OCI-LY3 (cell line): ENCODE measurements around the gene ISYNA1.

Experiments
- H2AFZ ChIP-seq: fragments of 200-600, 300-600 bp; shearing (Covaris generic); 2 replicates; pipeline ENCODE4 v1.6.0; 2014; ENCODE audit warnings: antibody characterized with exemption, low read depth, low read length
- H3K27ac ChIP-seq: fragments of 200-600, 300-600 bp; sonication (generic); 2 replicates; pipeline ENCODE4 v1.5.1; 2014; ENCODE audit warnings: mild to moderate bottlenecking, low read length, moderate library complexity, mixed read lengths
- H3K27me3 ChIP-seq: fragments of 200-600, 300-600 bp; sonication (generic); 2 replicates; pipeline ENCODE4 v1.6.1; 2014; ENCODE audit warnings: low read depth, low read length, mixed read lengths
- H3K36me3 ChIP-seq: fragments of 200-600, 300-600 bp; sonication (generic); replicated peaks from 2 replicates; pipeline ENCODE3; 2014; ENCODE audit warnings: low read depth, low read length, mixed read lengths
- H3K4me1 ChIP-seq: fragments of 300-600, 200-600 bp; sonication (generic); 2 replicates; pipeline ENCODE4 v1.6.1; 2014; ENCODE audit warnings: low read length, mixed read lengths
- H3K4me2 ChIP-seq: fragments of 200-600, 300-600 bp; sonication (generic); 2 replicates; pipeline ENCODE4 v1.6.1; 2014; ENCODE audit warnings: low read length, mixed read lengths
- H3K4me3 ChIP-seq: fragments of 300-600, 200-600 bp; sonication (generic); 2 replicates; pipeline ENCODE4 v1.5.1; 2014; ENCODE audit warnings: antibody characterized with exemption, mild to moderate bottlenecking, low read length, moderate library complexity
- H3K79me2 ChIP-seq: fragments of 300-600, 200-600 bp; shearing (Covaris generic); 2 replicates; pipeline ENCODE4 v1.6.1; 2014; ENCODE audit warnings: mild to moderate bottlenecking, low read length, mixed read lengths
- H3K9ac ChIP-seq: fragments of 300-600, 200-600 bp; shearing (Covaris generic); 2 replicates; pipeline ENCODE4 v1.6.0; 2014; ENCODE audit warnings: mild to moderate bottlenecking, low read length, moderate library complexity
- H3K9me3 ChIP-seq: fragments of 200-600, 300-600 bp; shearing (Covaris generic); 2 replicates; pipeline ENCODE4 v1.6.1; 2014; ENCODE audit warnings: low read length, mixed read lengths; ENCODE audit not compliant: insufficient read depth
- H4K20me1 ChIP-seq: fragments of 200-600, 300-600 bp; sonication (generic); 2 replicates; pipeline ENCODE4 v1.6.1; 2016; ENCODE audit warnings: low read length, mixed read lengths; ENCODE audit not compliant: insufficient read depth
- CTCF ChIP-seq: fragments of 200-600, 300-600 bp; sonication (generic); IDR thresholded peaks from 2 replicates; pipeline ENCODE4 v1.5.1; 2014; ENCODE audit warnings: antibody characterized with exemption, low read length, low read depth
- EZH2phosphoT487 ChIP-seq: fragments of 200-600 bp; shearing (Covaris generic); IDR thresholded peaks from 2 replicates; pipeline ENCODE4 v1.6.1; 2018; ENCODE audit warnings: antibody characterized with exemption, mixed run types, low read depth

The ISYNA1 gene

GRCh38 chr19:18436671-18437490 lies 1.1 kb downstream of the ISYNA1 start:
- Histone ChIP-seq H3K9me3 (no peaks in the 10 kb centered on the region), H3K9ac (no peak overlapping the region), H4K20me1 (peaks cover 20% of the 10 kb centered on the region; the same call in 1 of the 2 replicates), H3K4me3 (no peak overlapping the region), H3K79me2 (peaks cover 2% of the 10 kb centered on the region; the same call in 1 of the 2 replicates), H2AFZ (no peak overlapping the region), H3K36me3 (peaks cover 9% of the 10 kb centered on the region), H3K4me2 (no peak overlapping the region), H3K27me3 (no peaks in the 10 kb centered on the region), H3K27ac (no peak overlapping the region), H3K4me1 (peaks cover 27% of the 10 kb centered on the region)
- no peak for TF ChIP-seq CTCF
- TF ChIP-seq EZH2phosphoT487 = no peak

GRCh38 chr19:18435842-18436670 lies 1.9 kb downstream of the ISYNA1 start:
- TF ChIP-seq EZH2phosphoT487 (no peak), CTCF (no peak)
- H3K4me3 ChIP-seq = no peak overlapping the region
- H4K20me1 ChIP-seq = peaks cover 12% of the 10 kb centered on the region; the same call in 1 of the 2 replicates
- no peak overlapping the region for H3K27ac ChIP-seq
- no peaks in the 10 kb centered on the region for H3K27me3 ChIP-seq
- H3K4me2 ChIP-seq = no peak overlapping the region
- peaks cover 2% of the 10 kb centered on the region; the same call in 1 of the 2 replicates for H3K79me2 ChIP-seq
- peaks cover 9% of the 10 kb centered on the region for H3K36me3 ChIP-seq
- no peak overlapping the region for H2AFZ ChIP-seq
- no peaks in the 10 kb centered on the region for H3K9me3 ChIP-seq
- H3K4me1 ChIP-seq = peaks cover 28% of the 10 kb centered on the region
- no peak overlapping the region for H3K9ac ChIP-seq

- H3K9ac ChIP-seq = no peak overlapping the region
- H3K79me2 ChIP-seq = peaks cover 2% of the 10 kb centered on the region; the same call in 1 of the 2 replicates
- peaks cover 28% of the 10 kb centered on the region for H3K4me1 ChIP-seq
- no peak overlapping the region for H3K4me3 ChIP-seq
- H3K36me3 ChIP-seq = peaks cover 11% of the 10 kb centered on the region
- H3K27ac ChIP-seq = no peak overlapping the region
- H2AFZ ChIP-seq = no peak overlapping the region
- no peaks in the 10 kb centered on the region for H3K27me3 ChIP-seq
- no peak overlapping the region for H3K4me2 ChIP-seq
- H4K20me1 ChIP-seq = 0 out of 2 replicates have a peak, but pooled peaks cover 5% of the 10 kb centered on the region
- TF ChIP-seq EZH2phosphoT487 (no peak), CTCF (no peak)
- H3K9me3 ChIP-seq = no peaks in the 10 kb centered on the region
Measured at GRCh38 chr19:18435178-18435841, 2.6 kb downstream of the ISYNA1 start.
